A673 (cell line): ENCODE results near the gene PAPPA. TPM values are rescaled to one million over a fixed set of nuclear protein-coding genes. Genes with fewer than 3 reads are reported as not detected.

Source experiments
- BruUV-seq: library from RNA; stranded (reverse); fragments of 400-500 nt; replicated peaks from 2 replicates; lab custom pipeline; 2021; lab: Mats Ljungman, UMichigan
- CTCF ChIA-PET: fragments of 300-600 bp; sonication (Branson Sonifier 250); formaldehyde crosslinking; loops from one replicate; lab custom pipeline; 2022; ENCODE audit warnings: antibody characterized with exemption; lab: Charles Lee
- POLR2A ChIA-PET: fragments of 300-600 bp; sonication (Branson Sonifier 250); formaldehyde crosslinking; loops from one replicate; lab custom pipeline; 2022; ENCODE audit warnings: antibody characterized with exemption; ENCODE audit not compliant: low non-redundant PET; lab: Charles Lee
- DNase-seq: peaks from one replicate; pipeline ENCODE4 v3.0.0-alpha.2; 2015; ENCODE audit warnings: low spot score
- H3K27ac ChIP-seq: fragments of 200-600 bp; sonication (generic); 2 replicates; pipeline ENCODE4 v1.5.1; 2016; ENCODE audit warnings: mixed run types, low read depth, mild to moderate bottlenecking, mixed read lengths, antibody characterized with exemption, low read length; ENCODE audit not compliant: poor library complexity, severe bottlenecking
- H3K27me3 ChIP-seq: fragments of 200-600 bp; sonication (generic); replicated peaks from 2 replicates; pipeline ENCODE4 v1.6.1; 2017; ENCODE audit warnings: mixed run types, low read depth, mild to moderate bottlenecking, mixed read lengths, antibody characterized with exemption, low read length; ENCODE audit not compliant: insufficient read depth, poor library complexity
- H3K36me3 ChIP-seq: fragments of 200-600 bp; sonication (generic); 2 replicates; pipeline ENCODE4 v1.6.1; 2016; ENCODE audit warnings: mixed run types, mild to moderate bottlenecking, mixed read lengths, antibody characterized with exemption, low read length; ENCODE audit not compliant: insufficient read depth, poor library complexity, severe bottlenecking
- H3K4me1 ChIP-seq: fragments of 200-600 bp; sonication (generic); 2 replicates; pipeline ENCODE4 v1.6.1; 2017; ENCODE audit warnings: mixed run types, mild to moderate bottlenecking, mixed read lengths, antibody characterized with exemption, low read length; ENCODE audit not compliant: insufficient read depth, poor library complexity, severe bottlenecking
- H3K4me3 ChIP-seq: fragments of 200-600 bp; sonication (generic); 2 replicates; pipeline ENCODE4 v1.5.1; 2016; ENCODE audit warnings: low read depth, mixed run types, mild to moderate bottlenecking, mixed read lengths, low read length; ENCODE audit not compliant: poor library complexity, severe bottlenecking
- H3K9me3 ChIP-seq: fragments of 200-600 bp; sonication (generic); 2 replicates; pipeline ENCODE4 v1.6.1; 2016; ENCODE audit warnings: mixed run types, low read depth, mild to moderate bottlenecking, mixed read lengths, antibody characterized with exemption, low read length; ENCODE audit not compliant: poor library complexity, severe bottlenecking
- CTCF ChIP-seq: fragments of 300-800, 200-600 bp; sonication (generic); conservative IDR thresholded peaks from 2 replicates; pipeline ENCODE4 v1.5.1; 2017; ENCODE audit warnings: low read depth, mild to moderate bottlenecking, antibody characterized with exemption, low read length, moderate library complexity, mixed read lengths
- EZH2 ChIP-seq: fragments of 200-600 bp; sonication (generic); IDR thresholded peaks from 2 replicates; pipeline ENCODE4 v1.6.1; 2017; ENCODE audit warnings: borderline replicate concordance, low read depth, mild to moderate bottlenecking, mixed read lengths, antibody characterized with exemption, low read length; ENCODE audit not compliant: poor library complexity, severe bottlenecking
- intact Hi-C: fragments of 100-400 bp; cut with micrococcal nuclease; formaldehyde crosslinking; loops from one replicate; pipeline ENCODE4 v1.10.0; 2022; ENCODE audit not compliant: unreplicated experiment
- total RNA-seq: library from RNA; stranded (reverse); gene quantifications from 2 replicates; pipeline ENCODE4 v1.2.3, GENCODE V29; 2021

The PAPPA gene
- total RNA-seq, 1 experiment from 2014 or later = 47.4 TPM

GRCh38 chr9:116267021-116267420 lies 113.4 kb downstream of the PAPPA start:
- DNase-seq = no peak
- H3K27me3 ChIP-seq = no peaks in the 10 kb centered on the region
- TF ChIP-seq EZH2 (no peak), CTCF (no peak)
- H3K9me3 ChIP-seq = no peaks in the 10 kb centered on the region
- peaks cover 50% of the 10 kb centered on the region for H3K36me3 ChIP-seq
- H3K4me3 ChIP-seq = no peak overlapping the region
- no peak overlapping the region for H3K27ac ChIP-seq
- POLR2A ChIA-PET = no interaction called here
- peaks cover 17% of the 10 kb centered on the region for H3K4me1 ChIP-seq
- BruUV-seq = TSS peak; percentile 3
- intact Hi-C loops = no loop called here
- CTCF ChIA-PET = no interaction called here

GRCh38 chr9:116269250-116269649 lies 115.7 kb downstream of the PAPPA start:
- Histone ChIP-seq H3K9me3 (no peaks in the 10 kb centered on the region), H3K27me3 (no peaks in the 10 kb centered on the region), H3K4me1 (peaks cover 22% of the 10 kb centered on the region), H3K36me3 (peaks cover 58% of the 10 kb centered on the region), H3K27ac (no peak overlapping the region), H3K4me3 (no peak overlapping the region)
- CTCF ChIA-PET = no interaction called here
- intact Hi-C loops = no loop called here
- DNase-seq = peak; percentile 92
- POLR2A ChIA-PET = no interaction called here
- no peak for TF ChIP-seq EZH2
- no TSS peak for BruUV-seq

GRCh38 chr9:116270546-116270945 lies 117.0 kb downstream of the PAPPA start:
- Histone ChIP-seq H3K4me1 (peaks cover 35% of the 10 kb centered on the region), H3K36me3 (peaks cover 56% of the 10 kb centered on the region), H3K27me3 (no peaks in the 10 kb centered on the region)

More at GRCh38 chr9:116270546-116270945, 117.0 kb downstream of the PAPPA start:
- no peak overlapping the region for H3K4me3 ChIP-seq
- BruUV-seq = no TSS peak
- no peaks in the 10 kb centered on the region for H3K9me3 ChIP-seq
- CTCF ChIA-PET = no interaction called here
- TF ChIP-seq CTCF = no peak
- TF ChIP-seq EZH2 = no peak
- no peak for DNase-seq
- POLR2A ChIA-PET = no interaction called here
- intact Hi-C loops = loop anchor here (10.0 kb wide), 1 partner anchor 386 kb away; no protein-coding TSS in a partner anchor
- no peak overlapping the region for H3K27ac ChIP-seq
